ENCODE data around the gene RAPGEF5.

The RAPGEF5 gene

DNA sequence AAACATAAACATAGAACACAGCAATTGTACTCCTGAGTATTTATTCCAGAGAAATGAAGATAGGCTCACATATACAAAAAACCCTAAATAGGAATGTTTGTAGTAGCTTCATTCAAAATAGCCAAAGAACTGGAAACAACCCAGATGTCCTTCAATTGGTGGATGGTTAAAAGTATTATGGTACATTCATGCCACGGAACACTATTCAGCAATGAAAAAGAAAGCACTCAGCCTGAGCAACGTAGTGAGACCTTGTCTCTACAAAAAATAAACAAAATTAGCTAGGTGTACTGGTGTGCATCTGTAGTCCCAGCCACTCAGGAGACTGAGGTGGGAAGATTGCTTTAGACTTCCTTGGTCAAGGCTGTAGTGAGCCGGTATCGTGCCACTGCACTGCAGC lies 94.4 kb downstream of the RAPGEF5 start:
- H3K36me3 ChIP-seq (ENCODE audit: control insufficient read depth, insufficient read depth, low read length) = no peaks in the 10 kb centered on the region
- H3K4me3 ChIP-seq (ENCODE audit: low read length) = no peak overlapping the region
- no peak overlapping the region for H3K27ac ChIP-seq (ENCODE audit: low read depth, low read length)

DNA sequence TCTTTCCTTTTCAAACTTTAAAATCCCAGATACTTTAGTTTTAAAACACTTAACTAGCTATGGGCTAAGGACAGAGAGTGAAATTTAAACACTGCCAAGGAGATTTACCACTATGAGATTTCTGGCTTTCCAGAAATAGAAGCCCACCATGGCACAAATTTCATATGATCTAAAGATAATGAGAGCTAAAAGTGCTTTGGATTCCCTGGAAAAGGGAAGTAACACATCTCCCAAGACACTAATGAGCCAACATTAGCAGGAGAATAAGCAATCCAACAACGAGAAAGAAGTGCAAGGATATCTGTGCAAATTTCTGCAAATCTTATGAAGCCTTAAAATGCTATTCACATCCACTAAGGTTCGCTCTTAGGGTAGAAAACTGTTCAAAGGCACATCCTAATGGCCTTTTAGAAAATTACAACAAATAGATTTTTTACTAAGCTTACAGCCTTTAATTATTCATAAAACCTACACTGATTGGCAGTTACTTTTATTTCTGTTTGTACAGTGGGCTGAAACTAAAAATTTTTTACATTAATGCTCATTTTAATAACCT lies 100.3 kb downstream of the RAPGEF5 start:
- no peak overlapping the region for H3K9ac ChIP-seq (ENCODE audit: low read length)
- no peaks in the 10 kb centered on the region for H3K36me3 ChIP-seq (ENCODE audit: control insufficient read depth, insufficient read depth, low read length)
- no peak overlapping the region for H3K27ac ChIP-seq (ENCODE audit: low read depth, low read length)
- H3K4me3 ChIP-seq (ENCODE audit: low read length) = no peak overlapping the region
- no peaks in the 10 kb centered on the region for H3K4me1 ChIP-seq (ENCODE audit: control insufficient read depth, insufficient read depth, low read length)
- no peaks in the 10 kb centered on the region for H3K27me3 ChIP-seq (ENCODE audit: control insufficient read depth, insufficient read depth, low read length)

More for the DNA sequence above, 94.4 kb downstream of the RAPGEF5 start:
- H3K27me3 ChIP-seq (ENCODE audit: control insufficient read depth, insufficient read depth, low read length) = no peaks in the 10 kb centered on the region
- H3K9ac ChIP-seq (ENCODE audit: low read length) = no peak overlapping the region
- H3K4me1 ChIP-seq (ENCODE audit: control insufficient read depth, insufficient read depth, low read length) = no peaks in the 10 kb centered on the region

DNA sequence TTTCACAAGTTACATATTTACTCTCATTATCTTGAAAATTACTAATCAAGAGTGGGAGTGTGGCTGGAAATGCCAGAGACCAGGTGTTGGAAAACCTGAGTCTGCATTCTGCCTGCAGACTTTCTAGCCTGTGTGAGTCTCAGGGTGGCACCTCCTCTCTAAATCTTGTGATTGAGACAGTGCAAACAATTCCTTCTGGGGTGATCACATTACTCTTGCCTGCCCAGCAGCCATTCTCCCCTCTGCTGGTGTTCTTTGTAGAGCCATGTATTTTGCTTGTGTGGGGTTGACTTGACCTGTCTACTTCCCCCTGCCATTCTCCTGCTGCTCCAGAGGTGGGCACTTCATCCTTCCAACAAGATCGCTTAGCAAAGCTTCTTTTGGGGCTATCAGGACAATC lies 101.1 kb downstream of the RAPGEF5 start:
- H3K27me3 ChIP-seq (ENCODE audit: control insufficient read depth, insufficient read depth, low read length) = no peaks in the 10 kb centered on the region
- H3K36me3 ChIP-seq (ENCODE audit: control insufficient read depth, insufficient read depth, low read length) = no peaks in the 10 kb centered on the region
- H3K4me1 ChIP-seq (ENCODE audit: control insufficient read depth, insufficient read depth, low read length) = no peaks in the 10 kb centered on the region
- H3K27ac ChIP-seq (ENCODE audit: low read depth, low read length) = no peak overlapping the region
- no peak overlapping the region for H3K9ac ChIP-seq (ENCODE audit: low read length)
- no peak overlapping the region for H3K4me3 ChIP-seq (ENCODE audit: low read length)

DNA sequence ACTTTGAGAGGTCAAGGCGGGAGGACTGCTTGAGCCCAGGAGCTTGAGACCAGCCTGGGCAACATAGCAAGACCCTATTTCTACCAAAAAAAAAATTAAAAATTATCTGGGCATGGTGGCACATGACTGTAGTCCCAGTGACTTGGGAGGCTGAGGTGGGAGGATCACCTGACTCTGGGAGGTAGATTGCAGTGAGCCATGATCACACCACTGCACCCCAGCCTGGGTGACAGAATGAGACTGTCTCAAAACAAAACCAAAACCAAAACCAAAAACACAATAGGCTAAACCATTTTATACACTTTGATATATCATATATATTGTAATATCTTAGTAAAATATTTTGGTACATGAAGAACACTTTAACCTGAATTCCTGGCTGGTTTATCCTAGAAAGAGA lies 101.6 kb downstream of the RAPGEF5 start:
- no peak overlapping the region for H3K9ac ChIP-seq (ENCODE audit: low read length)
- H3K36me3 ChIP-seq (ENCODE audit: control insufficient read depth, insufficient read depth, low read length) = no peaks in the 10 kb centered on the region
- H3K27ac ChIP-seq (ENCODE audit: low read depth, low read length) = no peak overlapping the region
- no peaks in the 10 kb centered on the region for H3K4me1 ChIP-seq (ENCODE audit: control insufficient read depth, insufficient read depth, low read length)
- H3K27me3 ChIP-seq (ENCODE audit: control insufficient read depth, insufficient read depth, low read length) = no peaks in the 10 kb centered on the region
- H3K4me3 ChIP-seq (ENCODE audit: low read length) = no peak overlapping the region

DNA sequence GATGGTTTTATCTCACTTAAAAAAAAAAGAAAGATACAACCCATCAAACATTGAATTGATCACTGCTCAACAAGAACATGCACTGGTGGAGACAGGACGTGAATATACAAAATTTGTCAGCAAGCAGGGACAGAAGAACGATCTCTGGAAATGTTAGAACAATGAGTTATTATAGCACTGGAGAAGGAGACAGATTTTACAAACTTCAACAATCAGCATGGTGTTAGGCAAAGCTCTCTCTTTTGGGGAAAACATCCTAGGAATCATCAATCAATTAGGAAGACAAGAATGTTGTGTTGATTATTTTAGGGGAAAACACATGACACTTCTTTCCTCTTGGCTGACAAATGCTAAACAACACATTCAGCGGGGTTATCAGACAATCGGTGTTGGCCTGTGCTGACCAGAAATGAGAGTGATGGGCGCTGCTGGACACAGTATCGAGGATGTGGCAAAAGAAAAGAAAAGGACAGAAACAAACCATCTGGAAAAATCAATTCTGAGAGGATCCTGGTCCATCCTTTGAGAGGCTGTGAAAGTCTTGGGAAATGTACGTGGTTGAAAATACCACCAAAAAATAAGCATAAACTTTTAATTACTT lies 103.9 kb downstream of the RAPGEF5 start:
- Histone ChIP-seq H3K27ac (ENCODE audit: low read depth, low read length) (no peak overlapping the region), H3K9ac (ENCODE audit: low read length) (no peak overlapping the region), H3K27me3 (ENCODE audit: control insufficient read depth, insufficient read depth, low read length) (no peaks in the 10 kb centered on the region), H3K4me3 (ENCODE audit: low read length) (no peak overlapping the region), H3K36me3 (ENCODE audit: control insufficient read depth, insufficient read depth, low read length) (no peaks in the 10 kb centered on the region), H3K4me1 (ENCODE audit: control insufficient read depth, insufficient read depth, low read length) (no peaks in the 10 kb centered on the region)

DNA sequence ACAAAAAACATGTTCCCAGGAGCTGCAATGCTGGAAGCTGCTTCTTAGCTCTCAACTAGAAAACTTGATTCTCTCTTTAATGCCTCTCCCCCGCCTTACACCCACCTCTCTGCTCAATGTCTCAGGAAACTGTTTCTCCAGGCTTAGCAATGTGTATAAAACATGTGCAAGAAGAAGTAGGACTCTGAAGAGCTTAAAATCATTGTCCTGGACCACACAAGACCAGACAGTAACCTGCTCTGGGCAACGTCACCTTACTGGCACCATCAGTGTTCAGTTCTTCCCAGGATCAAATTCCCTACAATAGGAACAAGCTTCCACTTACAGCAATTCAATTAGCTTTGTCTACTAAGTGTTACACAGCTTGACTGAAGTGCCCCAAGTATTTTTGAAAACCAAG lies 104.9 kb downstream of the RAPGEF5 start:
- no peak overlapping the region for H3K9ac ChIP-seq (ENCODE audit: low read length)
- no peak overlapping the region for H3K27ac ChIP-seq (ENCODE audit: low read depth, low read length)
- H3K27me3 ChIP-seq (ENCODE audit: control insufficient read depth, insufficient read depth, low read length) = no peaks in the 10 kb centered on the region
- H3K4me1 ChIP-seq (ENCODE audit: control insufficient read depth, insufficient read depth, low read length) = no peaks in the 10 kb centered on the region
- no peaks in the 10 kb centered on the region for H3K36me3 ChIP-seq (ENCODE audit: control insufficient read depth, insufficient read depth, low read length)
- no peak overlapping the region for H3K4me3 ChIP-seq (ENCODE audit: low read length)

DNA sequence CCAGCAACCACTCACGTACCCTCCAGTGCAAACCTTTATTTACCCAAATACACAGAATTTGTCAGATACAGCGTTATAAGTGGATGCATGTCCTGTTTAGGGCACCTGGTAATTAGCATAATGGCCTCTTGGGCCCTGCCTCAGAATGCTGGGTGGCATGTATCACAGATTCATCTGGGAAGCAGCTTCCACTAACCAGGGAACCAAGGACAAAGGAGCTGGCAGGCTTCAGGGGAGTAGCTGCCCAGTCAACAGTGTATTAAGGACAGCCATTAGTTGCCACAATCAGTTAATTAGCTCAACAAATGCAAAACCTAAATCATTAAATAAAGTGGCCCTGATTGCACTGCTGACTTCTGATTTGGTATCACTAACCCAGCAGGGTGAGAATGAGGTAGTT lies 105.7 kb downstream of the RAPGEF5 start:
- Histone ChIP-seq H3K9ac (ENCODE audit: low read length) (no peak overlapping the region), H3K27me3 (ENCODE audit: control insufficient read depth, insufficient read depth, low read length) (no peaks in the 10 kb centered on the region), H3K4me3 (ENCODE audit: low read length) (no peak overlapping the region), H3K4me1 (ENCODE audit: control insufficient read depth, insufficient read depth, low read length) (no peaks in the 10 kb centered on the region), H3K27ac (ENCODE audit: low read depth, low read length) (no peak overlapping the region), H3K36me3 (ENCODE audit: control insufficient read depth, insufficient read depth, low read length) (no peaks in the 10 kb centered on the region)

DNA sequence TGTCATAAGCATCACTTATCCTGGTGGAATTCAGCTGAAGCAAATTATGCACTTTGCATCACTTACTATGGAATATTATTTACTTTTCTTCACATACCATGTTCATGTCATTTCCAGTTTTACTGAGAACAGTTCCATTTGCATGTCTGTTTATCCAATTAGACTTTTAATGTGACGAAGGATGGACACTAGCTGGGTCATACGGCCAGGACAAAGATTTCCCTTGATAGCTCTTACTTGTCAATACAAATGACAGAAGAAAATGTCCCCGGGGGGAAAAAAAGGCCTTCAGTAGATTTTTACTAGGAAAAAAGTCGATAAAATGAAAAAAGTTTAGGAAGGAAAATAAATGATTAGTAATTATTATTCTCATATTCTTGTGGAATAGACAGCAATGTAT lies 106.6 kb downstream of the RAPGEF5 start:
- no peak overlapping the region for H3K27ac ChIP-seq (ENCODE audit: low read depth, low read length)
- H3K4me3 ChIP-seq (ENCODE audit: low read length) = no peak overlapping the region
- no peaks in the 10 kb centered on the region for H3K36me3 ChIP-seq (ENCODE audit: control insufficient read depth, insufficient read depth, low read length)
- no peaks in the 10 kb centered on the region for H3K4me1 ChIP-seq (ENCODE audit: control insufficient read depth, insufficient read depth, low read length)
- no peaks in the 10 kb centered on the region for H3K27me3 ChIP-seq (ENCODE audit: control insufficient read depth, insufficient read depth, low read length)
- no peak overlapping the region for H3K9ac ChIP-seq (ENCODE audit: low read length)

DNA sequence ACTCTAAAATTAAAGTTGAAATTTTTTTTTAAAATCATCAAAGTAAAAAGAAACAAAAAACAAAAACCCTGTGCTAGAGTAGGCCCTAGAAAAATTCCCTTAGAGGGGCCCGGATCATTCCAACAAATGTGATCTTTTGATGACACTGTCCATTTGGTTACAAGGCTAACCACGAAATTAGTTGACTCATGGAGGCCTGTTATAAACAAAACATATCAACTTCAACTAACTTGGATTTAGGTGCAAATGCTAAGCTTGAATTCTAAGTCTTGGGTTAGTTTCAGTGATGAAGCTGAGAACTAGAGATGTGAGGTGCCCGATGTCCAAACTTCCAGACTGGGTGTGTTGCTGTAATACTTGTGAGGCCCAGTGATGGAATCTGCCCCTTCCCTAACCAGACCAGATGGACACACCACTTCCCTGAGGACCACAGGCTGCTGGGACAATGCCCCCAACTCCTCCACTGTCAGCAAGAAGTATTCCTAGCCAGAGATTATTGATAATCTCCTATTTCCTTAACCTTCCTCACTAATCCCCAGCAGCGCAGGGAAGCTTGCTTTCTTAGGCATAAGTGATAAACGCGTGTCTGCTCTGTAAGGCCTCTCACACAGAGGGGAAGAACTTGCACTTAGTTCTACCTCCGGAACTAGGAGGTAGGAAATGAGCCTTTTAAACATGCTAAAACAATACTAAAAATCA lies 108.7 kb downstream of the RAPGEF5 start:
- Histone ChIP-seq H3K36me3 (ENCODE audit: control insufficient read depth, insufficient read depth, low read length) (no peaks in the 10 kb centered on the region), H3K4me1 (ENCODE audit: control insufficient read depth, insufficient read depth, low read length) (no peaks in the 10 kb centered on the region), H3K27me3 (ENCODE audit: control insufficient read depth, insufficient read depth, low read length) (no peaks in the 10 kb centered on the region), H3K4me3 (ENCODE audit: low read length) (no peak overlapping the region), H3K27ac (ENCODE audit: low read depth, low read length) (no peak overlapping the region), H3K9ac (ENCODE audit: low read length) (no peak overlapping the region)

DNA sequence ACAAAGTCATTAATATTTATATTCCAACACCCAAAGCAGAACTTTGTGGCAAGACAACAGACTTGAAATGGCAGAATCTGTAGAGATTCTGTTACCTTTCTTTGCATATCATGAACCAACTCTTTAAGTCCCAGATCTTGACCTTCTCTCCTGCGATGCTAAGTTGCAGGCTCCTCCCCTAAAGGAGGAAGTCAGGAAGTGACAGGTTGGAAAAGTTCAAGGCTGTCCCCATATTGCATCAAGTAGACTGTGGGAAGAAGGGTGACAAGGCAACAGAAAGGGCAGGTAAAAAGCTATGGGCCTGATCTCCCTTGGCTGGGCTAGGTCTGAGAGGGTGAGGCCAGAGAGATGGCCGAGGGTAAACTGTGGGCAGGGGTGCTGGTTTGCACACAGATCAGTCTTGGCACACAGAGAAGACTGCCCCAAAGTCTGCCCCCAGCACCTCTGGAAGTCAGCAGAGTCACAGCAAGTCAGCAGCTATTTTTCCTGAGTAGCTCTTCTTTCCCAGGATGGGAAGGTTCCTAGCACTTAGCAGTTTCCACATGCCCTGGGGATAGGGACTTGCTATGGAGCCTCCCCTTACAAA lies 115.1 kb downstream of the RAPGEF5 start:
- no peaks in the 10 kb centered on the region for H3K36me3 ChIP-seq (ENCODE audit: control insufficient read depth, insufficient read depth, low read length)
- H3K4me1 ChIP-seq (ENCODE audit: control insufficient read depth, insufficient read depth, low read length) = no peaks in the 10 kb centered on the region
- H3K9ac ChIP-seq (ENCODE audit: low read length) = no peak overlapping the region
- no peak overlapping the region for H3K27ac ChIP-seq (ENCODE audit: low read depth, low read length)
- no peaks in the 10 kb centered on the region for H3K27me3 ChIP-seq (ENCODE audit: control insufficient read depth, insufficient read depth, low read length)
- no peak overlapping the region for H3K4me3 ChIP-seq (ENCODE audit: low read length)

DNA sequence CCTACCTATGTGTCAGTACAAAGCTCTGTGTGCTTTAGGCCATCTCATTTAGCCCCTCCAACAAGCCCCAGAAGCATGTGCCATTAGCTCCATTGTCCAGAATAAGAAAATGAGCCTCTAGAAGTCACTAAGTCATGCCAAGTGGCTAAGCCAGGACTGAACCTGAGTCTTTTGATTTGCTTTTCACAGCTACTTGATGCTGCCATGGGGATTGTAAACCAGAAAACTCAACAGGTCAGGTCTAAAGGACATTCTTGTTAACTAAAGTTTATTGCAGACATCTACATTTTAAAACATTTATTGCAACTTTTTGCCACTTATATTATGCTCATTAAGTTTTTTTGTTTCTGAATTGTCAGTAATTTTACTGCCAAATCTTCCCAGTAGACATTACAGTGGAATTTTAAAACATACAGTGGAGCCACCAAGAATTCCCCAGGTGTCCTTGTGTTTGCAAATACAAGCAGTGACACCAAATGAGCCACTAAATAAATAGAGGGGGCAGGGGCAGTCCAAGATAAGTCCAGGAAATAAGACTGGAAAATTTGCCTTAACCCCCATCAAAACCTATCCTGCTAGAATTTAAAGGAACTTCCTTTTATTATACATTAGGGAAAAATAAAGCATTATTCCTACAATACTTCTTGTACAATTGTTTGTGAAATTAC lies 115.9 kb downstream of the RAPGEF5 start:
- Histone ChIP-seq H3K9ac (ENCODE audit: low read length) (no peak overlapping the region), H3K4me1 (ENCODE audit: control insufficient read depth, insufficient read depth, low read length) (no peaks in the 10 kb centered on the region), H3K27me3 (ENCODE audit: control insufficient read depth, insufficient read depth, low read length) (no peaks in the 10 kb centered on the region), H3K4me3 (ENCODE audit: low read length) (no peak overlapping the region), H3K27ac (ENCODE audit: low read depth, low read length) (no peak overlapping the region), H3K36me3 (ENCODE audit: control insufficient read depth, insufficient read depth, low read length) (no peaks in the 10 kb centered on the region)

Measured in rectal smooth muscle tissue (tissue), 1 donor.